OCI-LY7 (cell line): ENCODE measurements around the gene FALEC.

Experiments
- EZH2phosphoT487 ChIP-seq: fragments of 200-600 bp; sonication (generic); IDR thresholded peaks from 2 replicates; pipeline ENCODE4 v1.6.1; 2018; ENCODE audit warnings: low read depth, borderline replicate concordance, mild to moderate bottlenecking, mixed run types, antibody characterized with exemption, low read length, moderate library complexity, mixed read lengths
- TF ChIP-seq, protein P1 (sequence below): fragments of 200-600 bp; sonication (generic); conservative IDR thresholded peaks from 2 replicates; pipeline ENCODE4 v1.5.1; 2014; ENCODE audit warnings: mild to moderate bottlenecking, antibody characterized with exemption, low read length, moderate library complexity, mixed read lengths

DNA sequence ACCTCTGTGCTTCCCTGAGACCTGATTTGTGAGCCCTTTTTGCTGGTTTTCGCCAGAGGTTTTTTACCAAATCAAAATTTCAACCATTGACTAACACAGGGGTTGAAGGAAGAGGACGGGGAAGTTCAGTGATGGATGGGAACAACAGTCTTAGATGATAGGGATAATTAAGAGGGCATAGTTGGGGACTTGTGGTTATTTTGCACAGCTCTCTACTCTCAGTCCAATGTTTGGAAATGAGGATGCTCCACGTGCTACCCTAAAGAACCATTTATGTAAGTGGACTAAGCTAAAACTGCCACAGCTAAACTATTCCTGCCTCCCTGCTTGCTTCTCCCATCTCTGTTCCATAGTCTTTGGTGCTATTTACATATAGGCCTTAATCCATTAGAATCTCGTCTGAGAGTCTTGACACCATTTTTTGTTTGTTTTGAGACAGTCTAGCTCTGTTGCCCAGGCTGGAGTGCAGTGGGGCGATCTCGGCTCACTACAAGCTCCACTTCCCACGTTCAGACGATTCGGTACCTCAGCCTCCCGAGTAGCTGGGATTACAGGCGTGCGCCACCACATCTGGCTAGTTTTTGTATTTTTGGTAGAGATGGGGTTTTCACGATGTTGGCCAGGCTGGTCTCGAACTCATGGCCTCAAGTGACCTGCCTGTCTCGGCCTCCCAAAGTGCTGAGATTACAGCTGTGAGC, 64.5 kb downstream of the FALEC start:
- TF ChIP-seq, protein P1, sequence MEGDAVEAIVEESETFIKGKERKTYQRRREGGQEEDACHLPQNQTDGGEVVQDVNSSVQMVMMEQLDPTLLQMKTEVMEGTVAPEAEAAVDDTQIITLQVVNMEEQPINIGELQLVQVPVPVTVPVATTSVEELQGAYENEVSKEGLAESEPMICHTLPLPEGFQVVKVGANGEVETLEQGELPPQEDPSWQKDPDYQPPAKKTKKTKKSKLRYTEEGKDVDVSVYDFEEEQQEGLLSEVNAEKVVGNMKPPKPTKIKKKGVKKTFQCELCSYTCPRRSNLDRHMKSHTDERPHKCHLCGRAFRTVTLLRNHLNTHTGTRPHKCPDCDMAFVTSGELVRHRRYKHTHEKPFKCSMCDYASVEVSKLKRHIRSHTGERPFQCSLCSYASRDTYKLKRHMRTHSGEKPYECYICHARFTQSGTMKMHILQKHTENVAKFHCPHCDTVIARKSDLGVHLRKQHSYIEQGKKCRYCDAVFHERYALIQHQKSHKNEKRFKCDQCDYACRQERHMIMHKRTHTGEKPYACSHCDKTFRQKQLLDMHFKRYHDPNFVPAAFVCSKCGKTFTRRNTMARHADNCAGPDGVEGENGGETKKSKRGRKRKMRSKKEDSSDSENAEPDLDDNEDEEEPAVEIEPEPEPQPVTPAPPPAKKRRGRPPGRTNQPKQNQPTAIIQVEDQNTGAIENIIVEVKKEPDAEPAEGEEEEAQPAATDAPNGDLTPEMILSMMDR = no peak
- no peak for TF ChIP-seq EZH2phosphoT487
